HCT116 (cell line): ENCODE measurements around the gene TBL1X. TPM values are rescaled to one million over a fixed set of nuclear protein-coding genes. Genes with fewer than 3 reads are reported as not detected.

Experiments
- ATAC-seq: fragments of 200-7000 bp; cut with Tn5 transposase; 2 replicates; pipeline ENCODE4 v1.9.1; 2020; ENCODE audit warnings: mild to moderate bottlenecking, moderate library complexity
- BruUV-seq: library from RNA; stranded (reverse); fragments of 400-500 nt; replicated peaks from 2 replicates; lab custom pipeline; 2021; lab: Mats Ljungman, UMichigan
- CTCF ChIA-PET: fragments of 300-600 bp; sonication (Branson Sonifier 250); formaldehyde crosslinking; loops from one replicate; lab custom pipeline; 2021; ENCODE audit warnings: antibody characterized with exemption; lab: Charles Lee
- POLR2A ChIA-PET: fragments of 300-600, 350-600 bp; sonication (Branson Sonifier 250); formaldehyde crosslinking; loops from one replicate; lab custom pipeline; 2021; ENCODE audit warnings: antibody characterized with exemption; lab: Charles Lee
- RAD21 ChIA-PET, 2 experiments: fragments of 300-600 bp; sonication (Branson Sonifier 250); formaldehyde crosslinking; loops; one replicate each; lab custom pipeline; 2023; ENCODE audit warnings: low total read pairs in 2 of 2; ENCODE audit not compliant: uncharacterized antibody in 2 of 2, unreplicated experiment in 2 of 2, low non-redundant PET in 1 of 2; lab: Charles Lee
- DNase-seq: peaks from one replicate; pipeline ENCODE4 v3.0.0-alpha.2; 2010; ENCODE audit warnings: low read depth, low spot score
- H2AFZ ChIP-seq: fragments of 200-600 bp; shearing (Covaris generic), sonication (generic); 2 replicates; pipeline ENCODE4 v1.6.1; 2017; ENCODE audit warnings: low read depth, mixed run types, mixed read lengths, antibody characterized with exemption, low read length; ENCODE audit not compliant: poor library complexity, severe bottlenecking
- H3K27ac ChIP-seq: 2 replicates; pipeline ENCODE4 v1.5.1; 2012; ENCODE audit warnings: low read depth, low read length
- H3K27me3 ChIP-seq: fragments of 200-600 bp; sonication (generic); 2 replicates; pipeline ENCODE4 v1.6.1; 2016; ENCODE audit warnings: mixed run types, low read length, mixed read lengths; ENCODE audit not compliant: insufficient read depth
- H3K36me3 ChIP-seq, 2 experiments: fragments of 200-500 bp in 1 of 2; fragments of 200-600 bp in 1 of 2; sonication (Bioruptor generic) in 1 of 2; sonication (generic) in 1 of 2; 2 replicates each; pipeline versions ENCODE4 v1.5.1 to v1.6.1; 2014 to 2016; ENCODE audit warnings: low read length in 2 of 2, inconsistent platforms in 1 of 2, mixed read lengths in 1 of 2, mixed run types in 1 of 2; ENCODE audit not compliant: insufficient read depth in 2 of 2, control insufficient read depth in 1 of 2
- H3K4me1 ChIP-seq, 2 experiments: fragments of 200-600 bp in 1 of 2; sonication (generic) in 1 of 2; 2 replicates each; pipeline versions ENCODE4 v1.5.1 to v1.6.1; 2012 to 2017; ENCODE audit warnings: low read length in 2 of 2, inconsistent platforms in 1 of 2, mild to moderate bottlenecking in 1 of 2, mixed read lengths in 1 of 2, mixed run types in 1 of 2, moderate library complexity in 1 of 2; ENCODE audit not compliant: insufficient read depth in 2 of 2, control insufficient read depth in 1 of 2
- H3K4me2 ChIP-seq: fragments of 200-600 bp; sonication (generic); 2 replicates; pipeline ENCODE4 v1.6.1; 2017; ENCODE audit warnings: mixed run types, low read length, mixed read lengths
- H3K4me3 ChIP-seq, 2 experiments: fragments of 200-600 bp in 1 of 2; sonication (generic) in 1 of 2; replicated peaks in 1 of 2; 2 replicates each; pipeline ENCODE4 v1.5.1; 2011 to 2016; ENCODE audit warnings: low read length in 2 of 2, control low read depth in 1 of 2, low read depth in 1 of 2, mild to moderate bottlenecking in 1 of 2, mixed read lengths in 1 of 2, mixed run types in 1 of 2
- H3K79me2 ChIP-seq: fragments of 200-600 bp; sonication (generic); 2 replicates; pipeline ENCODE4 v1.6.1; 2017; ENCODE audit warnings: mild to moderate bottlenecking, mixed run types, low read length, moderate library complexity, mixed read lengths; ENCODE audit not compliant: insufficient read depth
- H3K9ac ChIP-seq: fragments of 200-600 bp; sonication (generic); 2 replicates; pipeline ENCODE4 v1.6.1; 2016; ENCODE audit warnings: low read length, mixed read lengths
- H3K9me2 ChIP-seq: fragments of 200-600 bp; sonication (generic), shearing (Covaris generic); 2 replicates; pipeline ENCODE4 v1.6.1; 2017; ENCODE audit warnings: mixed run types, mild to moderate bottlenecking, moderate library complexity; ENCODE audit not compliant: insufficient read depth
- H3K9me3 ChIP-seq, 2 experiments: fragments of 200-500 bp in 1 of 2; fragments of 200-600 bp in 1 of 2; sonication (Bioruptor generic) in 1 of 2; sonication (generic) in 1 of 2; 2 replicates each; pipeline ENCODE4 v1.6.1; 2014 to 2017; ENCODE audit warnings: low read length in 2 of 2, mixed read lengths in 2 of 2, inconsistent platforms in 1 of 2, low read depth in 1 of 2, mild to moderate bottlenecking in 1 of 2, mixed run types in 1 of 2, moderate library complexity in 1 of 2; ENCODE audit not compliant: control insufficient read depth in 1 of 2, insufficient read depth in 1 of 2
- H4K20me1 ChIP-seq: fragments of 200-600 bp; sonication (generic), shearing (Covaris generic); 2 replicates; pipeline ENCODE4 v1.6.1; 2017; ENCODE audit warnings: mixed run types, mild to moderate bottlenecking, moderate library complexity; ENCODE audit not compliant: insufficient read depth
- CBX3 ChIP-seq: IDR thresholded peaks from 2 replicates; pipeline ENCODE4 v1.6.1; 2012; ENCODE audit warnings: low read depth
- CEBPB ChIP-seq: IDR thresholded peaks from 2 replicates; pipeline ENCODE4 v1.6.1; 2012; ENCODE audit warnings: low read depth
- JUND ChIP-seq: IDR thresholded peaks from 2 replicates; pipeline ENCODE4 v1.6.1; 2012
- MAX ChIP-seq: IDR thresholded peaks from 2 replicates; pipeline ENCODE4 v1.6.1; 2012
- POLR2A ChIP-seq: IDR thresholded peaks from 2 replicates; pipeline ENCODE4 v1.7.0; 2011; ENCODE audit warnings: borderline replicate concordance; ENCODE audit not compliant: insufficient read depth, insufficient read length; ENCODE audit errors: extremely low read depth
- POLR2AphosphoS5 ChIP-seq: IDR thresholded peaks from 2 replicates; pipeline ENCODE4 v1.6.1; 2011; ENCODE audit warnings: mild to moderate bottlenecking, low read depth, low read length, moderate library complexity
- RAD21 ChIP-seq: IDR thresholded peaks from 2 replicates; pipeline ENCODE4 v1.6.1; 2012; ENCODE audit warnings: low read depth, mild to moderate bottlenecking
- SIN3A ChIP-seq: IDR thresholded peaks from 2 replicates; pipeline ENCODE4 v1.6.1; 2012; ENCODE audit warnings: low read depth
- SP1 ChIP-seq: IDR thresholded peaks from 2 replicates; pipeline ENCODE4 v1.6.1; 2012; ENCODE audit warnings: low read depth
- SRF ChIP-seq: IDR thresholded peaks from 2 replicates; pipeline ENCODE4 v1.6.1; 2012; ENCODE audit warnings: low read depth
- TCF7L2 ChIP-seq: IDR thresholded peaks from 2 replicates; pipeline ENCODE4 v1.7.0; 2011; ENCODE audit warnings: borderline replicate concordance, inconsistent platforms; ENCODE audit not compliant: insufficient read depth, insufficient read length; ENCODE audit errors: extremely low read depth
- ZFX ChIP-seq: fragments of 450-650 bp; IDR thresholded peaks from 2 replicates; pipeline ENCODE4 v1.6.1; 2017
- ZNF274 ChIP-seq: fragments of 200-500 bp; sonication (Bioruptor generic); IDR thresholded peaks from 2 replicates; pipeline ENCODE4 v1.6.1; 2014; ENCODE audit warnings: mild to moderate bottlenecking, low read depth, low read length, inconsistent platforms
- intact Hi-C: fragments of 100-400 bp; cut with micrococcal nuclease; formaldehyde crosslinking; loops from 2 replicates; pipeline ENCODE4 v1.10.0; 2022
- total RNA-seq: library from RNA; stranded (reverse); gene quantifications from one replicate; pipeline ENCODE4 v1.2.1, GENCODE V29; 2021; ENCODE audit not compliant: unreplicated experiment
- TF ChIP-seq, protein P1 (sequence below): IDR thresholded peaks from 2 replicates; pipeline ENCODE4 v1.6.1; 2012; ENCODE audit warnings: low read depth
- TF ChIP-seq, protein P2 (sequence below), 3 experiments: fragments of 200-600 bp in 1 of 3; sonication (generic) in 1 of 3; IDR thresholded peaks in 2 of 3; conservative IDR thresholded peaks in 1 of 3; 2 replicates each; pipeline ENCODE4 v1.5.1; 2012 to 2017; ENCODE audit warnings: low read depth in 2 of 3, low read length in 2 of 3, antibody characterized with exemption in 1 of 3, borderline replicate concordance in 1 of 3, control low read depth in 1 of 3, mild to moderate bottlenecking in 1 of 3, mixed read lengths in 1 of 3, mixed run types in 1 of 3, moderate library complexity in 1 of 3; ENCODE audit not compliant: insufficient read depth in 1 of 3

Gene TBL1X
- total RNA-seq, 1 experiment from 2014 or later = 37.8 TPM

GRCh38 chrX:9770319-9770718 lies 305.5 kb downstream of the TBL1X start:
- no peak overlapping the region for H3K4me2 ChIP-seq
- TF ChIP-seq, protein P1, sequence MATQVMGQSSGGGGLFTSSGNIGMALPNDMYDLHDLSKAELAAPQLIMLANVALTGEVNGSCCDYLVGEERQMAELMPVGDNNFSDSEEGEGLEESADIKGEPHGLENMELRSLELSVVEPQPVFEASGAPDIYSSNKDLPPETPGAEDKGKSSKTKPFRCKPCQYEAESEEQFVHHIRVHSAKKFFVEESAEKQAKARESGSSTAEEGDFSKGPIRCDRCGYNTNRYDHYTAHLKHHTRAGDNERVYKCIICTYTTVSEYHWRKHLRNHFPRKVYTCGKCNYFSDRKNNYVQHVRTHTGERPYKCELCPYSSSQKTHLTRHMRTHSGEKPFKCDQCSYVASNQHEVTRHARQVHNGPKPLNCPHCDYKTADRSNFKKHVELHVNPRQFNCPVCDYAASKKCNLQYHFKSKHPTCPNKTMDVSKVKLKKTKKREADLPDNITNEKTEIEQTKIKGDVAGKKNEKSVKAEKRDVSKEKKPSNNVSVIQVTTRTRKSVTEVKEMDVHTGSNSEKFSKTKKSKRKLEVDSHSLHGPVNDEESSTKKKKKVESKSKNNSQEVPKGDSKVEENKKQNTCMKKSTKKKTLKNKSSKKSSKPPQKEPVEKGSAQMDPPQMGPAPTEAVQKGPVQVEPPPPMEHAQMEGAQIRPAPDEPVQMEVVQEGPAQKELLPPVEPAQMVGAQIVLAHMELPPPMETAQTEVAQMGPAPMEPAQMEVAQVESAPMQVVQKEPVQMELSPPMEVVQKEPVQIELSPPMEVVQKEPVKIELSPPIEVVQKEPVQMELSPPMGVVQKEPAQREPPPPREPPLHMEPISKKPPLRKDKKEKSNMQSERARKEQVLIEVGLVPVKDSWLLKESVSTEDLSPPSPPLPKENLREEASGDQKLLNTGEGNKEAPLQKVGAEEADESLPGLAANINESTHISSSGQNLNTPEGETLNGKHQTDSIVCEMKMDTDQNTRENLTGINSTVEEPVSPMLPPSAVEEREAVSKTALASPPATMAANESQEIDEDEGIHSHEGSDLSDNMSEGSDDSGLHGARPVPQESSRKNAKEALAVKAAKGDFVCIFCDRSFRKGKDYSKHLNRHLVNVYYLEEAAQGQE = no peak
- TF ChIP-seq CEBPB = no peak
- no peak for TF ChIP-seq SRF
- no peak for TF ChIP-seq TCF7L2
- no peak for TF ChIP-seq MAX
- no peak for TF ChIP-seq CBX3
- TF ChIP-seq POLR2AphosphoS5 = no peak
- no peak for TF ChIP-seq ZFX
- TF ChIP-seq RAD21 = no peak
- no peak for TF ChIP-seq POLR2A
- TF ChIP-seq JUND = no peak
- TF ChIP-seq, protein P2, sequence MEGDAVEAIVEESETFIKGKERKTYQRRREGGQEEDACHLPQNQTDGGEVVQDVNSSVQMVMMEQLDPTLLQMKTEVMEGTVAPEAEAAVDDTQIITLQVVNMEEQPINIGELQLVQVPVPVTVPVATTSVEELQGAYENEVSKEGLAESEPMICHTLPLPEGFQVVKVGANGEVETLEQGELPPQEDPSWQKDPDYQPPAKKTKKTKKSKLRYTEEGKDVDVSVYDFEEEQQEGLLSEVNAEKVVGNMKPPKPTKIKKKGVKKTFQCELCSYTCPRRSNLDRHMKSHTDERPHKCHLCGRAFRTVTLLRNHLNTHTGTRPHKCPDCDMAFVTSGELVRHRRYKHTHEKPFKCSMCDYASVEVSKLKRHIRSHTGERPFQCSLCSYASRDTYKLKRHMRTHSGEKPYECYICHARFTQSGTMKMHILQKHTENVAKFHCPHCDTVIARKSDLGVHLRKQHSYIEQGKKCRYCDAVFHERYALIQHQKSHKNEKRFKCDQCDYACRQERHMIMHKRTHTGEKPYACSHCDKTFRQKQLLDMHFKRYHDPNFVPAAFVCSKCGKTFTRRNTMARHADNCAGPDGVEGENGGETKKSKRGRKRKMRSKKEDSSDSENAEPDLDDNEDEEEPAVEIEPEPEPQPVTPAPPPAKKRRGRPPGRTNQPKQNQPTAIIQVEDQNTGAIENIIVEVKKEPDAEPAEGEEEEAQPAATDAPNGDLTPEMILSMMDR (IDR thresholded peaks at IDR 0.05 in 2 of 3, conservative IDR thresholded peaks at IDR 0.05 in 1 of 3; ENCODE audit: borderline replicate concordance in 1 of 3, insufficient read depth in 1 of 3, low read depth in 2 of 3, low read length in 2 of 3) = no peak
- TF ChIP-seq SP1 = no peak
- no peak for TF ChIP-seq ZNF274
- no peak for TF ChIP-seq SIN3A
- H3K9ac ChIP-seq = no peak overlapping the region
- ATAC-seq (no peak), DNase-seq (no peak)
- intact Hi-C loops = no loop called here
- ChIA-PET RAD21 (no interaction called here), POLR2A (no interaction called here), CTCF (no interaction called here)
- H3K4me3 ChIP-seq = no peak overlapping the region
- no peaks in the 10 kb centered on the region for H4K20me1 ChIP-seq
- H3K4me1 ChIP-seq = no peaks in the 10 kb centered on the region
- H3K9me3 ChIP-seq = no peaks in the 10 kb centered on the region
- no TSS peak for BruUV-seq
- no peak overlapping the region for H2AFZ ChIP-seq
- no peak overlapping the region for H3K27ac ChIP-seq
- no peaks in the 10 kb centered on the region for H3K36me3 ChIP-seq
- H3K27me3 ChIP-seq = no peaks in the 10 kb centered on the region
- no peaks in the 10 kb centered on the region for H3K79me2 ChIP-seq
- H3K9me2 ChIP-seq = no peaks in the 10 kb centered on the region
